ENCODE results near the gene PADI3. TPM values are rescaled to one million over a fixed set of nuclear protein-coding genes. Genes with fewer than 3 reads are reported as not detected.

The PADI3 gene
- total and polyA plus RNA-seq, 2 of the 8 experiments (the other 6 are each of a cell fraction or from before 2014, with no cell fraction given) = 0.37 to 0.94 TPM

DNA sequence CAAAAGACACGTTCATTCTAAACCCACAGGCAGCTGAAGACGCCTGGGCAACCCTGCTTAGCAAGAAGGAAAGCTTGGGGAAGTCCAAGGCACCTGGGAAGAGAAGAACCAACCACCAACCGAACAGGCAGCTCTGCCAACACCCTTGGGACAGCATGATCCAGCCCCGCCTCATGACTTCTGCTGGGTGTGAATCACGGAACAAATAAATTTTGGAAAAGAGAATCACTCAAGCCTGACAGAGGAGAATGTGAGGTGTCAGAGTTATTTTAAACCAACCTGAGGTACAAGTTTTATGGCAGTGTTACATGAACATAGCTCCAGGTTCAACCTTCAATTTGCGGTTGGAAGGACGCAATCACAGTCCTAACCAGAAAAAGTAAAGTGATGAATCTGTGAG is 49.1 kb downstream of the PADI3 start:
- H3K79me2 ChIP-seq (ENCODE audit: control insufficient read depth in 1 of 2, insufficient read depth in 2 of 2, low read length in 2 of 2) = no peaks in the 10 kb centered on the region
- no peak for FAIRE-seq
- H4K5ac ChIP-seq (ENCODE audit: insufficient read length, low read depth, low read length) = no peak overlapping the region
- 94% methylated on average over 7 of the region's 7 CpGs; no CpG with 5 or more reads in 1 of the 2 experiments for WGBS, 2 experiments (ENCODE audit: extremely low coverage in 1 of 2, insufficient coverage in 1 of 2, insufficient read length in 1 of 2, insufficient replicate concordance in 2 of 2, low coverage in 1 of 2, low lambda C conversion rate in 2 of 2, missing lambda C conversion rate in 1 of 2)
- ChIA-PET CTCF (ENCODE audit: partially characterized antibody) (interaction anchor here (1.0 to 2.1 kb wide), 5 partner anchors 8 to 72 kb away, joined by 3 to 9 read pairs (median 5); partner anchors contain the start of gene PADI4), POLR2A (ENCODE audit: partially characterized antibody) (no interaction called here)
- H3K4me2 ChIP-seq (ENCODE audit: insufficient read depth in 1 of 2, low read depth in 2 of 2, low read length in 2 of 2) = no peak overlapping the region
- H3K4me3 ChIP-seq (ENCODE audit: extremely low read depth in 1 of 4, insufficient read depth in 2 of 4, low read depth in 3 of 4, low read length in 4 of 4) = no peak overlapping the region
- H4K8ac ChIP-seq (ENCODE audit: extremely low read depth, insufficient read depth, low read length) = no peak overlapping the region
- no peak overlapping the region for H3K23ac ChIP-seq (ENCODE audit: insufficient read length)
- no peak for DNase-seq (ENCODE audit: low read depth in 1 of 2, low spot score in 2 of 2)
- H2BK12ac ChIP-seq (ENCODE audit: low read depth, low read length) = no peak overlapping the region
- no peak overlapping the region for H3K9ac ChIP-seq (replicated peaks in 1 of 4; ENCODE audit: extremely low read depth in 1 of 4, low read depth in 3 of 4, low read length in 3 of 4)
- no peak overlapping the region for H2BK20ac ChIP-seq (ENCODE audit: low read length)
- H2BK5ac ChIP-seq (ENCODE audit: low read depth, low read length) = no peak overlapping the region
- H3K18ac ChIP-seq (ENCODE audit: extremely low read depth, low read length) = no peak overlapping the region
- H3K23me2 ChIP-seq (ENCODE audit: low read depth, low read length) = no peaks in the 10 kb centered on the region
- H3K4ac ChIP-seq (replicated peaks; ENCODE audit: insufficient read length, low read depth, low read length) = no peak overlapping the region
- no peaks in the 10 kb centered on the region for H4K20me1 ChIP-seq (replicated peaks in 1 of 2; ENCODE audit: control insufficient read depth in 1 of 2, insufficient read depth in 2 of 2, low read length in 2 of 2)
- no peak overlapping the region for H2BK15ac ChIP-seq (ENCODE audit: low read length)
- H3K79me1 ChIP-seq (ENCODE audit: low read depth, low read length) = no peaks in the 10 kb centered on the region
- H3K36me3 ChIP-seq (ENCODE audit: control insufficient read depth in 2 of 4, insufficient read depth in 4 of 4, low read length in 3 of 4) = no peaks in the 10 kb centered on the region
- no peak overlapping the region for H4K91ac ChIP-seq (replicated peaks; ENCODE audit: insufficient read length, low read length)
- H3K27ac ChIP-seq (ENCODE audit: low read depth, low read length) = no peak overlapping the region
- H3K27me3 ChIP-seq (replicated peaks in 1 of 4; ENCODE audit: control insufficient read depth in 3 of 4, extremely low read depth in 1 of 4, insufficient read depth in 3 of 4, low read length in 3 of 4) = no peaks in the 10 kb centered on the region
- H3K4me1 ChIP-seq (replicated peaks in 1 of 4; ENCODE audit: control insufficient read depth in 3 of 4, insufficient read depth in 4 of 4, low read length in 3 of 4) = no peaks in the 10 kb centered on the region
- peaks cover 15 to 17% of the 10 kb centered on the region in 2 experiments for H3K9me3 ChIP-seq (ENCODE audit: insufficient read depth in 2 of 2, low read depth in 1 of 2, low read length in 1 of 2)
- H2AK5ac ChIP-seq (ENCODE audit: low read depth, low read length) = no peak overlapping the region
- H3K14ac ChIP-seq (ENCODE audit: insufficient read length) = no peak overlapping the region
- H3K56ac ChIP-seq (replicated peaks; ENCODE audit: insufficient read length, low read depth, low read length) = no peak overlapping the region
- H2AFZ ChIP-seq (ENCODE audit: low read length) = no peak overlapping the region
- no peak overlapping the region for H2BK120ac ChIP-seq (replicated peaks; ENCODE audit: low read depth, low read length)
- no peak for TF ChIP-seq SIRT6 (IDR thresholded peaks at IDR 0.05; ENCODE audit: low read length)
- TF ChIP-seq KDM5A (IDR thresholded peaks at IDR 0.05; ENCODE audit: low read length) = no peak
- no peak for TF ChIP-seq POLR2A (IDR thresholded peaks at IDR 0.05; ENCODE audit: control extremely low read depth in 1 of 2, low read depth in 2 of 2, low read length in 2 of 2)
- TF ChIP-seq CREB1 (IDR thresholded peaks at IDR 0.05) = no peak
- no peak for TF ChIP-seq RAD21 (IDR thresholded peaks at IDR 0.05 in 1 of 2, conservative IDR thresholded peaks at IDR 0.05 in 1 of 2; ENCODE audit: low read depth in 2 of 2, low read length in 2 of 2)
- TF ChIP-seq SUZ12 (IDR thresholded peaks at IDR 0.05; ENCODE audit: low read length) = no peak
- no peak for TF ChIP-seq YY1 (IDR thresholded peaks at IDR 0.05; ENCODE audit: low read depth, low read length)
- TF ChIP-seq GTF2F1 (IDR thresholded peaks at IDR 0.05; ENCODE audit: borderline replicate concordance, low read depth, low read length) = no peak
- TF ChIP-seq POLR2AphosphoS5 (IDR thresholded peaks at IDR 0.05; ENCODE audit: low read depth, low read length) = no peak
- TF ChIP-seq E2F6 (IDR thresholded peaks at IDR 0.05) = no peak
- TF ChIP-seq CHD1 (IDR thresholded peaks at IDR 0.05; ENCODE audit: low read depth, low read length) = no peak
- no peak for TF ChIP-seq MAFK (IDR thresholded peaks at IDR 0.05; ENCODE audit: low read depth, low read length)
- no peak for TF ChIP-seq EGR1 (IDR thresholded peaks at IDR 0.05; ENCODE audit: borderline replicate concordance, low read depth, low read length)
- no peak for TF ChIP-seq NANOG (IDR thresholded peaks at IDR 0.05; ENCODE audit: insufficient read depth, low read depth, low read length, poor library complexity, severe bottlenecking)
- TF ChIP-seq, protein P1, sequence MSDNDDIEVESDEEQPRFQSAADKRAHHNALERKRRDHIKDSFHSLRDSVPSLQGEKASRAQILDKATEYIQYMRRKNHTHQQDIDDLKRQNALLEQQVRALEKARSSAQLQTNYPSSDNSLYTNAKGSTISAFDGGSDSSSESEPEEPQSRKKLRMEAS (IDR thresholded peaks at IDR 0.05) = no peak

Measured in H1 (cell line).